ENCODE data around the gene IRAK2.

DNA sequence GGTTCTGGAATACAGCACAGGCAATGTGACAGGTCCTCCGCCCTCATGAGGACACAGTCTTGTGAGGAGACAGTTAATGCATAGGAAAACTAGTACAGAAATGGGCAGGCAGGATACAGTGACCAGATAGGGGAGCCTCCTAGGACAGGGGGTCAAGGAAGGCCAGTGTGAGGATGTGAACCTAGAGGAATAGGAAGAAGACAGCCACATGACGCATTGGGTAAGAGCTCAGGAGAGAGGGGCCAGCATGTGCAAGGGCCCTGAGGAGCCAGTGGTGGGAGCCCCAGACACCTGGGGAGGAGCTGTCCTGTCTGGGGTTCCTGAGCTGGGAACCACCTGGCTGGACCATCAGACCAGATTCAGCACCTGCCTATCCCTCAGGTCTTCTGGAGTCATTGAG is 15.6 kb downstream of the IRAK2 start:
- TF ChIP-seq, protein P1, sequence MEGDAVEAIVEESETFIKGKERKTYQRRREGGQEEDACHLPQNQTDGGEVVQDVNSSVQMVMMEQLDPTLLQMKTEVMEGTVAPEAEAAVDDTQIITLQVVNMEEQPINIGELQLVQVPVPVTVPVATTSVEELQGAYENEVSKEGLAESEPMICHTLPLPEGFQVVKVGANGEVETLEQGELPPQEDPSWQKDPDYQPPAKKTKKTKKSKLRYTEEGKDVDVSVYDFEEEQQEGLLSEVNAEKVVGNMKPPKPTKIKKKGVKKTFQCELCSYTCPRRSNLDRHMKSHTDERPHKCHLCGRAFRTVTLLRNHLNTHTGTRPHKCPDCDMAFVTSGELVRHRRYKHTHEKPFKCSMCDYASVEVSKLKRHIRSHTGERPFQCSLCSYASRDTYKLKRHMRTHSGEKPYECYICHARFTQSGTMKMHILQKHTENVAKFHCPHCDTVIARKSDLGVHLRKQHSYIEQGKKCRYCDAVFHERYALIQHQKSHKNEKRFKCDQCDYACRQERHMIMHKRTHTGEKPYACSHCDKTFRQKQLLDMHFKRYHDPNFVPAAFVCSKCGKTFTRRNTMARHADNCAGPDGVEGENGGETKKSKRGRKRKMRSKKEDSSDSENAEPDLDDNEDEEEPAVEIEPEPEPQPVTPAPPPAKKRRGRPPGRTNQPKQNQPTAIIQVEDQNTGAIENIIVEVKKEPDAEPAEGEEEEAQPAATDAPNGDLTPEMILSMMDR (conservative IDR thresholded peaks at IDR 0.05; ENCODE audit: low read length), result no peak
- no peak for TF ChIP-seq EZH2phosphoT487 (IDR thresholded peaks at IDR 0.05; ENCODE audit: borderline replicate concordance, low read depth, low read length)

Data from OCI-LY7 (cell line).